SK-N-SH treated with all-trans-retinoic acid at 6 μM for 48 hours (cell line): Measurements from ENCODE around the gene GLB1L3.

Experiments used
- ATAC-seq: fragments of 200-7000 bp; cut with Tn5 transposase; 3 replicates; pipeline ENCODE4 v1.9.1; 2020; ENCODE audit warnings: mild to moderate bottlenecking, moderate library complexity
- ARNTL ChIP-seq: fragments of 450-650 bp; formaldehyde crosslinking; IDR thresholded peaks from 2 replicates; pipeline ENCODE4 v1.5.0; 2020; ENCODE audit warnings: low read depth, mild to moderate bottlenecking, moderate library complexity, borderline replicate concordance
- BACH2 ChIP-seq: fragments of 250-450 bp; sonication (Bioruptor Pico); IDR thresholded peaks from 2 replicates; pipeline ENCODE4 v1.9.0; 2021; ENCODE audit warnings: mild to moderate bottlenecking, borderline replicate concordance
- CREB5 ChIP-seq: fragments of 250-450 bp; sonication (Bioruptor Pico); IDR thresholded peaks from 2 replicates; pipeline ENCODE4 v1.5.1; 2020; ENCODE audit warnings: low read depth, mild to moderate bottlenecking, moderate library complexity
- CSDC2 ChIP-seq: fragments of 250-450 bp; sonication (Bioruptor Pico); IDR thresholded peaks from 2 replicates; pipeline ENCODE4 v1.5.0; 2020; ENCODE audit warnings: mild to moderate bottlenecking, moderate library complexity
- CSRNP3 ChIP-seq: fragments of 250-450 bp; sonication (Bioruptor Pico); IDR thresholded peaks from 2 replicates; pipeline ENCODE4 v1.5.1; 2021; ENCODE audit warnings: mild to moderate bottlenecking, moderate library complexity
- ESRRG ChIP-seq: fragments of 250-450 bp; sonication (Bioruptor Pico); IDR thresholded peaks from 2 replicates; pipeline ENCODE4 v1.6.1; 2021; ENCODE audit warnings: mild to moderate bottlenecking
- GLIS3 ChIP-seq: fragments of 250-450 bp; sonication (Bioruptor Pico); IDR thresholded peaks from 2 replicates; pipeline ENCODE4 v1.5.0; 2020; ENCODE audit warnings: mild to moderate bottlenecking, moderate library complexity
- ISL1 ChIP-seq: fragments of 250-450 bp; sonication (Bioruptor Pico); IDR thresholded peaks from 2 replicates; pipeline ENCODE4 v2.1.2; 2022; ENCODE audit warnings: mild to moderate bottlenecking, moderate library complexity
- OSR1 ChIP-seq: fragments of 250-450 bp; sonication (Bioruptor Pico); IDR thresholded peaks from 2 replicates; pipeline ENCODE4 v1.8.0; 2022; ENCODE audit warnings: moderate library complexity, mild to moderate bottlenecking, inconsistent platforms
- PATZ1 ChIP-seq: fragments of 250-450 bp; sonication (Bioruptor Pico); IDR thresholded peaks from 2 replicates; pipeline ENCODE4 v1.8.0; 2020; ENCODE audit warnings: mild to moderate bottlenecking, moderate library complexity, borderline replicate concordance
- POU6F1 ChIP-seq: fragments of 250-450 bp; sonication (Bioruptor Pico); IDR thresholded peaks from 2 replicates; pipeline ENCODE4 v1.8.0; 2021; ENCODE audit warnings: low read depth, mild to moderate bottlenecking, moderate library complexity, borderline replicate concordance
- PPARA ChIP-seq: fragments of 250-450 bp; sonication (Bioruptor Pico); IDR thresholded peaks from 2 replicates; pipeline ENCODE4 v1.5.0; 2020; ENCODE audit warnings: mild to moderate bottlenecking, borderline replicate concordance
- SNAI2 ChIP-seq: fragments of 250-450 bp; sonication (Bioruptor Pico); IDR thresholded peaks from 2 replicates; pipeline ENCODE4 v1.5.0; 2020; ENCODE audit warnings: mild to moderate bottlenecking, moderate library complexity
- TCF4 ChIP-seq: fragments of 250-450 bp; sonication (Bioruptor Pico); IDR thresholded peaks from 2 replicates; pipeline ENCODE4 v1.8.0; 2021; ENCODE audit warnings: mild to moderate bottlenecking, moderate library complexity, borderline replicate concordance
- TOX ChIP-seq: fragments of 250-450 bp; sonication (Bioruptor Pico); IDR thresholded peaks from 2 replicates; pipeline ENCODE4 v1.8.0; 2021; ENCODE audit warnings: mild to moderate bottlenecking, moderate library complexity, borderline replicate concordance
- TSHZ2 ChIP-seq: fragments of 250-450 bp; sonication (Bioruptor Pico); IDR thresholded peaks from 2 replicates; pipeline ENCODE4 v1.5.0; 2020; ENCODE audit warnings: mild to moderate bottlenecking, moderate library complexity
- ZC3H10 ChIP-seq: fragments of 250-450 bp; sonication (Bioruptor Pico); IDR thresholded peaks from 2 replicates; pipeline ENCODE4 v1.5.1; 2021; ENCODE audit warnings: mild to moderate bottlenecking, moderate library complexity
- ZFP3 ChIP-seq: fragments of 250-450 bp; sonication (Bioruptor Pico); IDR thresholded peaks from 2 replicates; pipeline ENCODE4 v1.5.0; 2020; ENCODE audit warnings: mild to moderate bottlenecking, moderate library complexity
- ZFP30 ChIP-seq: fragments of 450-650 bp; formaldehyde crosslinking; IDR thresholded peaks from 2 replicates; pipeline ENCODE4 v1.5.0; 2022; ENCODE audit warnings: mild to moderate bottlenecking, moderate library complexity
- ZNF70 ChIP-seq: fragments of 450-650 bp; formaldehyde crosslinking; IDR thresholded peaks from 2 replicates; pipeline ENCODE4 v1.5.0; 2020; ENCODE audit warnings: mild to moderate bottlenecking, moderate library complexity
- ZNF8 ChIP-seq: fragments of 450-650 bp; formaldehyde crosslinking; IDR thresholded peaks from 2 replicates; pipeline ENCODE4 v1.5.0; 2020; ENCODE audit warnings: mild to moderate bottlenecking, moderate library complexity

The GLB1L3 gene

GRCh38 chr11:134270250-134270714 lies 5.9 kb upstream of the GLB1L3 start:
- TF ChIP-seq GLIS3 (no peak), TOX (CRISPR knock-in tag) (no peak), OSR1 (CRISPR knock-in tag) (no peak), ESRRG (no peak), ARNTL (CRISPR knock-in tag) (no peak), ZNF8 (CRISPR knock-in tag) (no peak), PATZ1 (CRISPR knock-in tag) (no peak), ZFP3 (CRISPR knock-in tag) (no peak), ZC3H10 (CRISPR knock-in tag) (no peak), ISL1 (CRISPR knock-in tag) (no peak), CSDC2 (CRISPR knock-in tag) (no peak), CSRNP3 (CRISPR knock-in tag) (no peak), TCF4 (CRISPR knock-in tag) (no peak), POU6F1 (CRISPR knock-in tag) (no peak), ZFP30 (CRISPR knock-in tag) (no peak), ZNF70 (CRISPR knock-in tag) (no peak), CREB5 (CRISPR knock-in tag) (no peak), TSHZ2 (no peak)
- TF ChIP-seq, all 23 proteins: peak for 0
- peak; percentile 47 for ATAC-seq

- no peak for ATAC-seq
- no peak for TF ChIP-seq PPARA
- no peak for TF ChIP-seq TOX (CRISPR knock-in tag)
- no peak for TF ChIP-seq GLIS3
- TF ChIP-seq ZFP3 (CRISPR knock-in tag): no peak
- TF ChIP-seq ZNF8 (CRISPR knock-in tag): no peak
- TF ChIP-seq BACH2: no peak
- no peak for TF ChIP-seq ARNTL (CRISPR knock-in tag)
- TF ChIP-seq ZC3H10 (CRISPR knock-in tag): no peak
- TF ChIP-seq SNAI2 (CRISPR knock-in tag): no peak
- TF ChIP-seq POU6F1 (CRISPR knock-in tag): no peak
- no peak for TF ChIP-seq CSRNP3 (CRISPR knock-in tag)
- no peak for TF ChIP-seq PATZ1 (CRISPR knock-in tag)
- TF ChIP-seq TSHZ2: no peak
- no peak for TF ChIP-seq CSDC2 (CRISPR knock-in tag)
These were observed 4.2 kb upstream of the GLB1L3 start for GRCh38 chr11:134271978-134272377.
